Measurements from ENCODE around the gene EDEM1. TPM values are rescaled to one million over a fixed set of nuclear protein-coding genes. Genes with fewer than 3 reads are reported as not detected.

Gene EDEM1
- total RNA-seq, 1 donor from 2014 or later = 88.6 TPM

DNA sequence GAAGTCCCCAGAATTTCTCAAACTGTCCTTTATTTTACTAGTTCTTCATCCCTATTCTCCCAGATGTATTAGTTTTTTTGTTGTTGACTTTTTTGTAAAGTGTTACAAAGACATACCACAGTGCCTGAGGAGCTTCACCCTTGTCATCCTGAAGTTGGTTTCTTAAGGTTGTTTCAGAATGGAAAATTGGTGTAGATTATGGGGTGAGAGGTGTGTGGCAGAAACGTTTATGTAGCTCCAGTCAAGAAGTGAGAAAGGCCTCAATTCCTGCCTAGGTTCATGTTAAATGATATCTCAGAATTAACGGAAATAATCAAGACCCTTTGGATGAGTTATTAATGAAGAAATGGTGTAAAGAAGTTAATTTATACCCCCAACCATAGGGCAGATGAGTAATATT lies 6.8 kb downstream of the EDEM1 start:
- H3K9me3 ChIP-seq = no peaks in the 10 kb centered on the region

DNA sequence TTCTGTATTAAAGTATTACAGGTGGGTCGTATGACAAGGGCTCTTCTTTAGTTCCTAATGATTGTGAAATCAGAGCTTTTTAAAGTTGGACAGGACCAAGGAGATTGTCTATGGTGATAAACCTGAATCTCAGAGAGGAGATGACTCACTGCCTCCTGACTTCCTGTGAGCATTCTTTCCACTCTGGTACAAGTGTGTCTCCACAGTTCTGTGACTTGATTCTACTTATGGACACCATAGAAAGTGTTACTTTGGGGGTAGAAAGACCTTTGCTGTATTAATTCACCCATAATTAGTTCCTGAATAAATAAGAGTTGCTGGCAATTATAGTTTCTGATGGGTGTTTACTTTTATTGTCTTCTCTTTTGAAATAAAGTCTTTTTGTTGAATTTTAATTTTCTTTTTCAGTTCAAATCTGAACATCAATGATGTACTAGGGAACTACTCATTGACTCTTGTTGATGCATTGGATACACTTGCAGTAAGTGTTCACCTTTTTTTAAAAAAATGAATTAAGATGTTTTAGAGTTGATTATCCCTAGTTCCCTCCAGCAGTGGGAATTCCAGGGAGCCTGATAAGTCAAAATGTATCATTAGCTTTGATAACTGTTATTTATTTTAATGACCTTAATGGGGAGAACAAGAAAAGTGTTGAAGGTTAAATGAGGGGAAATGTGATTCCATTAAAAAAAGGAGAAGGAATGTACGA lies 7.4 kb downstream of the EDEM1 start:
- Histone ChIP-seq H3K27ac (peak overlapping the region; percentile 37), H3K36me3 (peaks cover 27% of the 10 kb centered on the region), H3K4me1 (peaks cover 88% of the 10 kb centered on the region), H3K27me3 (no peaks in the 10 kb centered on the region), H3K4me3 (no peak overlapping the region), H3K9me3 (no peaks in the 10 kb centered on the region)
- intact Hi-C loops (cut with DNase I) = no loop called here
- DNase-seq (no peak), ATAC-seq (peak; percentile 68)
- TF ChIP-seq, protein P1, sequence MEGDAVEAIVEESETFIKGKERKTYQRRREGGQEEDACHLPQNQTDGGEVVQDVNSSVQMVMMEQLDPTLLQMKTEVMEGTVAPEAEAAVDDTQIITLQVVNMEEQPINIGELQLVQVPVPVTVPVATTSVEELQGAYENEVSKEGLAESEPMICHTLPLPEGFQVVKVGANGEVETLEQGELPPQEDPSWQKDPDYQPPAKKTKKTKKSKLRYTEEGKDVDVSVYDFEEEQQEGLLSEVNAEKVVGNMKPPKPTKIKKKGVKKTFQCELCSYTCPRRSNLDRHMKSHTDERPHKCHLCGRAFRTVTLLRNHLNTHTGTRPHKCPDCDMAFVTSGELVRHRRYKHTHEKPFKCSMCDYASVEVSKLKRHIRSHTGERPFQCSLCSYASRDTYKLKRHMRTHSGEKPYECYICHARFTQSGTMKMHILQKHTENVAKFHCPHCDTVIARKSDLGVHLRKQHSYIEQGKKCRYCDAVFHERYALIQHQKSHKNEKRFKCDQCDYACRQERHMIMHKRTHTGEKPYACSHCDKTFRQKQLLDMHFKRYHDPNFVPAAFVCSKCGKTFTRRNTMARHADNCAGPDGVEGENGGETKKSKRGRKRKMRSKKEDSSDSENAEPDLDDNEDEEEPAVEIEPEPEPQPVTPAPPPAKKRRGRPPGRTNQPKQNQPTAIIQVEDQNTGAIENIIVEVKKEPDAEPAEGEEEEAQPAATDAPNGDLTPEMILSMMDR (IDR thresholded peaks at IDR 0.05) = no peak

More for the DNA sequence above, 6.8 kb downstream of the EDEM1 start:
- TF ChIP-seq, protein P1 (IDR thresholded peaks at IDR 0.05) = no peak
- H3K27me3 ChIP-seq = no peaks in the 10 kb centered on the region
- no peak for DNase-seq
- no peak overlapping the region for H3K4me3 ChIP-seq
- intact Hi-C loops (cut with DNase I) = no loop called here
- no peak for ATAC-seq
- peak overlapping the region; percentile 37 for H3K27ac ChIP-seq
- H3K36me3 ChIP-seq = peaks cover 21% of the 10 kb centered on the region
- peaks cover 86% of the 10 kb centered on the region for H3K4me1 ChIP-seq

DNA sequence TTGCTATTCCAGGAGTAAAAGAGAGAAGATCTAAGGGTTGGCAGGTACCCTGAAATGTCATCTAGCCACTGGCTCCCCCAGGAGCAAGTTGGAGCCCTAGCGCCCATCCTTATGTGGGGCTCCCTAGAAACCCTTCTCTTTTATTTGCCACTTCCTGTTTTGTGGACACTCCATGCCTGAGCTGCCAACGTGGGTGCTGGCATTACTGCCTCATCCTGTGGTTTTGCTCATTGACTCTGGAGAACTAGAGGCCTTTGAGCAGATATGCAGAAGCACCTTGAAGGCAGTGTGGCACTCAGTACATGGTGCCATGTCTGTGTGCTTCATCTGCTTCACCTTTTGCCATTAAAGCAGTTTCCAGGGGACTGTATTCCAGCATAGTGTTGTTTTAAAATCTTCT lies 8.1 kb downstream of the EDEM1 start:
- DNase-seq (peak; percentile 71), ATAC-seq (peak; percentile 82)
- TF ChIP-seq, protein P1 (IDR thresholded peaks at IDR 0.05) = no peak
- H3K9me3 ChIP-seq = no peaks in the 10 kb centered on the region
- H3K4me3 ChIP-seq = no peak overlapping the region
- peak overlapping the region; percentile 37 for H3K27ac ChIP-seq
- no peaks in the 10 kb centered on the region for H3K27me3 ChIP-seq
- H3K4me1 ChIP-seq = peaks cover 81% of the 10 kb centered on the region
- intact Hi-C loops (cut with DNase I) = no loop called here
- peaks cover 34% of the 10 kb centered on the region for H3K36me3 ChIP-seq

DNA sequence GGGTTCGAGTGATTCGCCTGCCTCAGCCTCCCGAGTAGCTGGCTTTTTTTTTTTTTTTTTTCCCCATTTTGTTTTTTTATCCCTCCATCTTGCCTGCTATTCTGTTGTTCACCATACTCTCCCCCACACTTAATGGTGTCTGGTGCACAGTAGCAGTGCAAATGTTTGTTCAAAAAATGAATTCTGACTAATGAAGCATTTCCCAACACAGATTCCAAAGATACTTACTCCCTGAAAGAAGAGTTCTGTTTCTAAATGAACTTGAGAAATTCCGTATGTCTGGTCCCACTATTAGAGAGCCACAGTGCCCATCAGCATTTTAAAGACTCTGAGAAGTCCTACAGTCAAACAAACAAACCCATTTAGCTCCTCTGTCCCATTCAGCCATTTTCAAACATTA lies 9.5 kb downstream of the EDEM1 start:
- ATAC-seq (no peak), DNase-seq (no peak)
- Histone ChIP-seq H3K4me1 (peaks cover 69% of the 10 kb centered on the region), H3K9me3 (no peaks in the 10 kb centered on the region), H3K4me3 (no peak overlapping the region), H3K27ac (peak overlapping the region; percentile 31), H3K27me3 (no peaks in the 10 kb centered on the region), H3K36me3 (peaks cover 48% of the 10 kb centered on the region)
- intact Hi-C loops (cut with DNase I) = no loop called here
- TF ChIP-seq, protein P1 (IDR thresholded peaks at IDR 0.05) = no peak

DNA sequence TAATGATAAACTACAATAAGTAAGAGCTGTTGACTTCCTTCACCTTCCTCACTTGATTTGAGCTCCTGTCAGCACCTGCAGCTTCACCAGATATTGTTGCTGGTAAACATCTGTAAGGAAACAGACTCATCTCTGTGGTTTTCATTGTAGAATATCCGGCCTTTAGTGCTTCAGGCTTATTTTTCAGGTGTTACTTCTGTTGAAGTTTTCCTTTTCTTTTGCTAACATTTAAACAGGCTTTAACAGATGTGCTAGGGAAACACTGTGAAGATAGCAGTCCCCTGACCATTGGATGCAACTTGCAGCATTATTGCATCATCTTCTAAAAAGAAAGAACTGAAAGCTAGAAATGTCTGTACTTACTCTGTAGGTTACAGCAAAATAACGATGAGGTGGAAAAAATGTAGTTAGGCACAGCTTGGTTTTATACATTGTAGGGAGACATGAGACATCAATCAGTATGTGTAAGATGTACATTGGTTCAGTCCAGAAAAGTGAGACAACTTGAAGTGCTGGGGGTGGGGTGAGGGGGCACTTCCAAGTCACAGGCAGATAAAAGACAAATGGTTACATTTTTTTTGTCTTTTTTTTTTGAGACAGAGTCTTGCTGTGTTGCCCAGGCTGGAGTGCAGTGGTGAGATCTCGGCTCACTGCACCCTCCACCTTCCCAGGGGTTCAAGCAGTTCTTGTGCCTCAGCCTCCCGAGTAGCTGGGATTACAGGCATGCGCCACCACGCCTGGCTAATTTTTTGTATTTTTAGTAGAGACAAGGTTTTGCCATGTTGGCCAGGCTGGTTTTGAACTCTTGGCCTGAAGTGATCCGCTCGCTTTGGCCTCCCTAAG lies 10.2 kb downstream of the EDEM1 start:
- Histone ChIP-seq H3K9me3 (no peaks in the 10 kb centered on the region), H3K27me3 (no peaks in the 10 kb centered on the region), H3K36me3 (peaks cover 55% of the 10 kb centered on the region), H3K4me1 (peaks cover 62% of the 10 kb centered on the region), H3K27ac (peak overlapping the region; percentile 31), H3K4me3 (no peak overlapping the region)
- TF ChIP-seq, protein P1 (IDR thresholded peaks at IDR 0.05) = no peak
- ATAC-seq (peak; percentile 54), DNase-seq (no peak)
- intact Hi-C loops (cut with DNase I) = no loop called here

Data from upper lobe of right lung (tissue), 1 donor.